Left cardiac atrium (tissue), 4 donors: Measurements from ENCODE around the gene CHD2. TPM values are rescaled to one million over a fixed set of nuclear protein-coding genes. Genes with fewer than 3 reads are reported as not detected.
A peak's percentile ranks its signal among the peaks of the same experiment; 100 is the strongest.
"Not testable (repeated sequence)": the region's sequence is repeated elsewhere in the genome, so short reads cannot be mapped to it uniquely, and the experiment has no call there.

Experiments used
- ATAC-seq, 2 donors: fragments of 200-7000 bp; cut with Tn5 transposase; one replicate each; pipeline ENCODE4 v1.9.1; 2020; ENCODE audit warnings: mild to moderate bottlenecking in 2 of 2, moderate library complexity in 2 of 2
- DNase-seq: peaks from one replicate; pipeline ENCODE4 v3.0.0-alpha.2; 2020
- intact Hi-C, 2 donors: fragments of 100-400 bp; cut with DNase I; formaldehyde crosslinking; loops; one replicate each; pipeline versions ENCODE4 v1.14.1 to v1.15.1; 2022 to 2023
- total RNA-seq, 2 donors: library from RNA; stranded (reverse); fragmentation: NEBNext Ultra II Directional; extraction: Animal tissue kit (Norgen Biotek cat#: 25700); gene quantifications; one replicate each; pipeline ENCODE4 v1.2.1, GENCODE V29; 2021
- donor health status: DM: no; HTN: yes; CAD: no.
- donor health status: DM: no; HTN: yes; CAD: no; lungs with severe emphysema.
- donor health status: DM: yes; HTN: yes; CAD: no.
- donor health status: Dilated cardiomyopathy.

The CHD2 gene
- total RNA-seq, 2 donors from 2014 or later: 59.8 to 63.2 TPM

GRCh38 chr15:92902737-92903593, 2.8 kb downstream of the CHD2 start:
- no peak for DNase-seq
- intact Hi-C loops: no loop called here
- ATAC-seq: no peak

GRCh38 chr15:92903631-92903965, 3.5 kb downstream of the CHD2 start:
- intact Hi-C loops: no loop called here
- ATAC-seq (no peak), DNase-seq (no peak)

- intact Hi-C loops: loop anchor here in 1 of 2 donors (1.0 kb wide), 1 partner anchor 95 kb away; no protein-coding TSS in a partner anchor
- peak; percentile 94 to 95 for ATAC-seq
These were observed 4.0 kb downstream of the CHD2 start for GRCh38 chr15:92903966-92904721.

GRCh38 chr15:92904722-92905571, 4.8 kb downstream of the CHD2 start:
- ATAC-seq: no peak
- intact Hi-C loops: loop anchor here in 1 of 2 donors (1.0 kb wide), 1 partner anchor 96 kb away; no protein-coding TSS in a partner anchor
- DNase-seq: no peak

More at GRCh38 chr15:92903966-92904721, 4.0 kb downstream of the CHD2 start:
- DNase-seq: peak; percentile 98

DNA sequence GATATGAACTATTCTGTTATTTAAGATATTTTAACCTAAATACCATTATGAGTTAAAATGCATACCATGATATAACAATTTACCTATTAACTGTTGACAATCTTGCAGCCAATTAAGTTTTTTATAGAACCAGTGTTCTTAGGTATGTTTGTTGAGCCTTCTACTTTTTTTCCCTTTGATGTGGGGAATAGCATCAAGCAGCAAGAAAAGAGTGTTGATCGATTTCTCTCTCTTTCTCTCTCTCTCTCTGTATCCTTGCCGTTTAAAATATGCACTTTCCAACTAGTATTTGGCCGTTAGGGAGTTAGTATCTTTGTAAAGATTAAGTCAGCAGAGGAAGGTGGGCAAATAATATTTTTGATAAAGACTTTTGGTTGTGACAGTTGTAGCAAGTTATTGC, 5.9 kb downstream of the CHD2 start:
- intact Hi-C loops: no loop called here
- DNase-seq (no peak), ATAC-seq (no peak)

GRCh38 chr15:92906563-92907081, 6.5 kb downstream of the CHD2 start:
- ATAC-seq: no peak
- intact Hi-C loops: no loop called here
- no peak for DNase-seq

DNA sequence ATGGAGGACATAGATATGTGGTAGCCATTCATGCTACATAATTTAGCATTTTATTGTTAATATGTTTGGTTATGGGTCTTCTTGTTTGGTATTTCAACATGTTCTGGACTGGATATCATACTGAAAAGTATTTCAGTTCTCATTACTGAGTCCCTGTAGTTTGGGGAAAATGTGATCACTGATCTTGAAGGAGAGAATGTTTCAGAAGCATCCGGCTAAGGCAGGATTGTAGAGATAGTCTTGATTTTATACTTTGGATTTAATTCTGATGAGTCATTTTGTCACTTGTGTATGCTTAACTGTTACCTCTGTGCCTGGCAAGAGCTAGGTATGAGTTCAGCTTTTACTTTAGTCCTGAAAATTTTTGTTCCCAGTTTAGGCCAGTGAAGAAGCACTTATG, 7.1 kb downstream of the CHD2 start:
- intact Hi-C loops: no loop called here
- ATAC-seq (no peak), DNase-seq (no peak)

GRCh38 chr15:92907896-92908712, 8.0 kb downstream of the CHD2 start:
- intact Hi-C loops: no loop called here
- peak; percentile 62 for DNase-seq
- peak in 1 of 2 donors; percentile 57 for ATAC-seq

GRCh38 chr15:92908713-92909057, 8.6 kb downstream of the CHD2 start:
- intact Hi-C loops: no loop called here
- ATAC-seq (no peak), DNase-seq (no peak)

DNA sequence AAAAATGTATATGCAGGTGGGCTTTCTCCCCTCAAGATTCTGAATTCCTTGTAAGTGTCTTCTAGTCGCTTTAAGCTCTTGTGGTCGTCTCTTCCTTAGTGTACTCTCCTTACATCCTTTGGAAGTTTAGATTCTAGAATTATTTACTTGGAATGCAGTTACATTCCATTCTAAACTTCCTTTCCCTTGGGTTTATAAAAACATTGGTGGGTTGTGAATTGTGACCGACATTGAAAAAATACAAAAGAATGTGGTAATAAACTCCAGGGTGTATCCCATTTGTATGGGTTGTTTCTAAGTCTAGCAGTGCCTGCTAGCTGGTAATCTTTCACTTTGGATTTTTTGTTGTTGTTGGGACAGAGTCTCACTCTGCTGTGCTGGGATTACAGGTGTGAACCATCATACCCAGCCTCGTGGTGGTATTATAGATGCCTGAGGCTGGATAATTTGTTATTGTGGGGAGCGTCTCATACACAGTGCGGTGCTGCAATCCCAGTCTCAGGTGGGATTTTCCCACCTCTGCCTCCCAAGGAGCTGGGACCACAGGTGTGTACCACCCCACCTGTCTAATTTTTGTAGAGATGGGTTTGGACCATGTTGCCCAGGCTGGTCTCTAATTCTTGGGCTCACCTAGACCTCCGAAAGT, 9.1 kb downstream of the CHD2 start:
- intact Hi-C loops: no loop called here
- DNase-seq (no peak), ATAC-seq (no peak)

DNA sequence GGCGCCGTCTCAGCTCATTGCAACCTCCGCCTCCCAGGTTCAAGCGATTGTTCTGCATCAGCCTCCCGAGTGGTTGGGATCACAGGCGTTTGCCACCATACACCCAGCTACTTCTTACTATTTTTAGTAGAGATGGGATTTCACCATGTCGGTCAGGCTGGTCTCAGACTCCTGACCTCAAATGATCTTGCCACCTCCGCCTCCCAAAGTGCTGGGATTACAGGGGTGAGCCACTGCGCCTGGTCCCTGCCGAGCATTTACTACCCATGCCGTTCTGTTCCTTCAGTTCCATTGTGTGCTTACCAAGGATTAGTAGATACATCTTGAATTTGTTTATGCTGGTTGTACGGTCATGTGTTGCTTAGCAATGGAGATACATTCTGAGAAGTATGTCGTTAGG, 10.3 kb downstream of the CHD2 start:
- ATAC-seq (no peak), DNase-seq (no peak)
- intact Hi-C loops: no loop called here

DNA sequence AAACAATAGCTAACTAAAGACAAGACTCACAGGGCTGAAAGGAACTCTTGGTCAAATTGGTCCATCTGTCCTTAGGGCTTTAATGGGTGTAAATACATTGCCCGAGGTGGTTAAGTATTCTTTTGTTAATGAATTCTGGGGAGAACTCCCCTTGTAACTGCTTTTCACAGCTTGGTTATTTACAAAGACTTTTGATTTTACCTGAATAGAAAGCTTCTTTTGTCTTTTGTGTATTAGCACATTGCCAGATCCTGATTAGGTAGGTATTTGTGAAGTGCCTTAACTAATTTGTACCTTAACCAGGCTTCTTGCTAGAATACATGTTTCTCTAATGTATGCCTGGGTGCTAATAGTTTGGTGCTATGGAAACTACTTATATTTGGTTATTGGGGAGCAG, 14.0 kb downstream of the CHD2 start:
- ATAC-seq (no peak), DNase-seq (no peak)
- intact Hi-C loops: no loop called here

- no peak for DNase-seq
- intact Hi-C loops: no loop called here
- ATAC-seq: peak in 1 of 2 donors; percentile 10
These were observed 14.7 kb downstream of the CHD2 start for GRCh38 chr15:92914768-92915221.

GRCh38 chr15:92915766-92916435, 15.8 kb downstream of the CHD2 start:
- intact Hi-C loops: no loop called here
- ATAC-seq: no peak
- DNase-seq: no peak

- ATAC-seq (peak; percentile 57 to 79), DNase-seq (peak; percentile 96)
- intact Hi-C loops: loop anchor here (2.0 kb wide), 1 partner anchor 109 kb away; no protein-coding TSS in a partner anchor
These were observed 17.7 kb downstream of the CHD2 start for GRCh38 chr15:92917598-92918407.

- intact Hi-C loops: loop anchor here (2.0 kb wide), 1 partner anchor 110 kb away; no protein-coding TSS in a partner anchor
- not testable (repeated sequence) for DNase-seq, ATAC-seq
These were observed 18.8 kb downstream of the CHD2 start for GRCh38 chr15:92918881-92919280.
